Psoas muscle (tissue), 8 donors: ENCODE measurements around the gene CLIP4. TPM values are rescaled to one million over a fixed set of nuclear protein-coding genes. Genes with fewer than 3 reads are reported as not detected.

Source experiments
- ATAC-seq, 4 donors: fragments of 200-7000 bp; cut with Tn5 transposase; one replicate each; pipeline ENCODE4 v1.9.1; 2020; ENCODE audit warnings: moderate library complexity in 3 of 4, mild to moderate bottlenecking in 2 of 4
- DNase-seq, 2 donors: peaks; one replicate each; pipeline ENCODE4 v3.0.0-alpha.2; 2020
- H3K27ac ChIP-seq: fragments of 200-600 bp; one replicate; pipeline ENCODE4 v1.8.0; 2022
- H3K27me3 ChIP-seq, 3 donors: fragments of 200-600 bp in 1 of 3; one replicate each; pipeline versions ENCODE4 v1.6.1 to v1.8.0; 2013 to 2022; ENCODE audit warnings: low read length in 2 of 3, mild to moderate bottlenecking in 2 of 3, moderate library complexity in 1 of 3; ENCODE audit not compliant: insufficient read depth in 3 of 3
- H3K36me3 ChIP-seq, 2 donors: fragments of 200-600 bp in 1 of 2; one replicate each; pipeline versions ENCODE4 v1.6.1 to v1.8.0; 2013 to 2022; ENCODE audit warnings: low read depth in 1 of 2, mild to moderate bottlenecking in 1 of 2, moderate library complexity in 1 of 2; ENCODE audit not compliant: insufficient read depth in 1 of 2
- H3K4me1 ChIP-seq: fragments of 200-600 bp; one replicate; pipeline ENCODE4 v1.8.0; 2022
- H3K4me3 ChIP-seq: fragments of 200-600 bp; one replicate; pipeline ENCODE4 v1.8.0; 2022; ENCODE audit warnings: mild to moderate bottlenecking
- H3K9me3 ChIP-seq: fragments of 200-600 bp; one replicate; pipeline ENCODE4 v1.8.0; 2022
- WGBS, 3 donors: extraction: QIAGEN DNeasy Blood & Tissue Kit; methylation state at CpG; one replicate each; pipeline versions ENCODE4 v1.1.6 to v1.1.7; 2013; 5-methylcytosine and 5-hydroxymethylcytosine counted together
- intact Hi-C, 2 donors: fragments of 100-400 bp; cut with DNase I; formaldehyde crosslinking; loops; one replicate each; pipeline versions ENCODE4 v1.11.0 to v1.14.2; 2022
- polyA plus RNA-seq, 3 donors: library from polyadenylated mRNA; stranded (reverse); fragments of 200-250 nt; gene quantifications; one replicate each; pipeline ENCODE4 v1.2.3, GENCODE V29; 2013
- total RNA-seq, 4 donors: library from RNA; stranded (reverse); fragmentation: NEBNext Ultra II Directional in 2 of 4; extraction: Animal tissue kit (Norgen Biotek cat#: 25700) in 2 of 4; gene quantifications; one replicate each; pipeline versions ENCODE4 v1.2.1 to v1.2.4, GENCODE V29; 2021 to 2023
- TF ChIP-seq, protein P1 (sequence below): fragments of 200-600 bp; IDR thresholded peaks from one replicate; pipeline ENCODE4 v1.8.0; 2022; ENCODE audit warnings: antibody characterized with exemption
- donor health status: healthy with polysubstance abuse.
- donor health status: DM: no; HTN: no; CAD: no; lungs with moderate emphysema.
- donor health status: Bipolar disorder and iron deficiency.
- donor health status: healthy.
- donor health status: DM: yes; HTN: yes; CAD: no.
- donor health status: DM: no; HTN: no; CAD: no.
- donor health status: DM: no; HTN: no; CAD: no.
- donor health status: DM: yes; HTN: yes; CAD: no.

Gene CLIP4
- total and polyA plus RNA-seq, 7 donors = 26.7 to 111 (median 68.2) TPM

DNA sequence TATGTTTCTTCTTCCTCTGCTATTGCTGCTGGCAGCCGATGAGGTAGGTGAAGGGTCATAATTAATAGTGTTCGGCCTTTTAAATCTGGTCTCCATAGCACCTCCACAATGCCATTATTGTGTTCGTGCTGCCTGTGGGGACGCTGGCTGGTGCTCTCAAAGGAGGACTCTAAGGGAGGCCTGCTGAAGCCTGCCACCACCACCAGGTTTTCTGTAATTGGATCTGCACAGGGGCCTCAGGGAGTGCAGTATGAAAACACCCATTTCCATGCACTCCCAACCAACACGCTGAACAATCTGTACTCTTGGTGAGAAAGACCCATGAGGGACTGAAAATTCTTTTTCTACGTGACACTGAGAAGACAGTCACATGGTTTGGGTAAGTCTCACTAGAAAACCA is 17.6 kb upstream of the CLIP4 start:
- Histone ChIP-seq H3K36me3 (no peaks in the 10 kb centered on the region), H3K4me3 (no peak overlapping the region), H3K4me1 (no peaks in the 10 kb centered on the region), H3K27me3 (no peaks in the 10 kb centered on the region), H3K27ac (no peak overlapping the region), H3K9me3 (no peaks in the 10 kb centered on the region)
- DNase-seq = no peak
- no peak for ATAC-seq
- TF ChIP-seq, protein P1, sequence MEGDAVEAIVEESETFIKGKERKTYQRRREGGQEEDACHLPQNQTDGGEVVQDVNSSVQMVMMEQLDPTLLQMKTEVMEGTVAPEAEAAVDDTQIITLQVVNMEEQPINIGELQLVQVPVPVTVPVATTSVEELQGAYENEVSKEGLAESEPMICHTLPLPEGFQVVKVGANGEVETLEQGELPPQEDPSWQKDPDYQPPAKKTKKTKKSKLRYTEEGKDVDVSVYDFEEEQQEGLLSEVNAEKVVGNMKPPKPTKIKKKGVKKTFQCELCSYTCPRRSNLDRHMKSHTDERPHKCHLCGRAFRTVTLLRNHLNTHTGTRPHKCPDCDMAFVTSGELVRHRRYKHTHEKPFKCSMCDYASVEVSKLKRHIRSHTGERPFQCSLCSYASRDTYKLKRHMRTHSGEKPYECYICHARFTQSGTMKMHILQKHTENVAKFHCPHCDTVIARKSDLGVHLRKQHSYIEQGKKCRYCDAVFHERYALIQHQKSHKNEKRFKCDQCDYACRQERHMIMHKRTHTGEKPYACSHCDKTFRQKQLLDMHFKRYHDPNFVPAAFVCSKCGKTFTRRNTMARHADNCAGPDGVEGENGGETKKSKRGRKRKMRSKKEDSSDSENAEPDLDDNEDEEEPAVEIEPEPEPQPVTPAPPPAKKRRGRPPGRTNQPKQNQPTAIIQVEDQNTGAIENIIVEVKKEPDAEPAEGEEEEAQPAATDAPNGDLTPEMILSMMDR = no peak
- 57 to 65% (median 60%) methylated on average over 6 of the region's 6 CpGs for WGBS, 3 donors
- intact Hi-C loops = no loop called here

DNA sequence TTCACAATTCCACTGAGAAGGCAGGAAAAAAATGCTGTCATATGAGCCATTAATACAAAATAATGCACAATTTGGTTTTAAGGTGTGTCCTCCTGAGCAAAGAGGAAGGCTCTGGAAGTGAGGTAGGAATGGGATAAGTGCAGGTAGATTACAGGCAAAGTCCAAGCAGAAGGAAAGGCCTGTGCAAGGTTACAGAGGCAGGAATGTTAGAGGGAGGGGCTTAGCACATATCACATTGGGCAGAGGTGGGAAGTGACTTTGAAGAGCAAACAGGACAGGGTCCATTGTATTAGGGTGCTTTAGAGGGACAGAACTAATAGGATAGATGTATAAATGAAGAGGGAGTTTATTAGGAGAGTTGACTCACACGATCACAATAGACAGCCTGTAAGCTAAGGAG is 14.7 kb upstream of the CLIP4 start:
- no peaks in the 10 kb centered on the region for H3K9me3 ChIP-seq
- intact Hi-C loops = no loop called here
- no peak overlapping the region for H3K27ac ChIP-seq
- no peaks in the 10 kb centered on the region for H3K36me3 ChIP-seq
- TF ChIP-seq, protein P1 = no peak
- no peak for DNase-seq
- 83 to 96% (median 95%) methylated on average over 1 of the region's 1 CpG for WGBS, 3 donors
- H3K4me1 ChIP-seq = no peaks in the 10 kb centered on the region
- ATAC-seq = no peak
- H3K4me3 ChIP-seq = no peak overlapping the region
- no peaks in the 10 kb centered on the region for H3K27me3 ChIP-seq

- TF ChIP-seq, protein P1 = no peak
- ATAC-seq = no peak
Observed at GRCh38 chr2:29104688-29105087, 10.5 kb upstream of the CLIP4 start.

GRCh38 chr2:29105375-29105774 is 9.8 kb upstream of the CLIP4 start:
- H3K27ac ChIP-seq = no peak overlapping the region
- intact Hi-C loops = no loop called here
- H3K4me3 ChIP-seq = no peak overlapping the region
- ATAC-seq = peak in 3 of 4 donors; percentile 28 to 43 (median 30)
- H3K36me3 ChIP-seq = no peaks in the 10 kb centered on the region
- no peaks in the 10 kb centered on the region for H3K9me3 ChIP-seq
- TF ChIP-seq, protein P1 = no peak
- whole genome bisulfite sequencing, 3 donors = 53 to 62% (median 61%) methylated on average over 2 of the region's 2 CpGs
- H3K27me3 ChIP-seq = no peaks in the 10 kb centered on the region
- DNase-seq = no peak
- no peaks in the 10 kb centered on the region for H3K4me1 ChIP-seq

More at GRCh38 chr2:29104688-29105087, 10.5 kb upstream of the CLIP4 start:
- intact Hi-C loops = no loop called here
- DNase-seq = no peak
- Histone ChIP-seq H3K9me3 (no peaks in the 10 kb centered on the region), H3K27me3 (no peaks in the 10 kb centered on the region), H3K27ac (no peak overlapping the region), H3K4me3 (no peak overlapping the region), H3K4me1 (no peaks in the 10 kb centered on the region), H3K36me3 (no peaks in the 10 kb centered on the region)
- WGBS, 3 donors = 79 to 89% (median 86%) methylated on average over 5 of the region's 5 CpGs

- H3K27me3 ChIP-seq = no peaks in the 10 kb centered on the region
Observed at GRCh38 chr2:29106256-29106655, 9.0 kb upstream of the CLIP4 start.

More at GRCh38 chr2:29106256-29106655, 9.0 kb upstream of the CLIP4 start:
- intact Hi-C loops = no loop called here
- WGBS, 3 donors = 87 to 93% (median 88%) methylated on average over 3 of the region's 3 CpGs
- DNase-seq (no peak), ATAC-seq (no peak)
- H3K4me1 ChIP-seq = no peaks in the 10 kb centered on the region
- H3K27ac ChIP-seq = no peak overlapping the region
- no peak overlapping the region for H3K4me3 ChIP-seq
- no peaks in the 10 kb centered on the region for H3K36me3 ChIP-seq
- no peaks in the 10 kb centered on the region for H3K9me3 ChIP-seq
- TF ChIP-seq, protein P1 = no peak
